ENCODE results near the gene MSI2.
A peak's percentile ranks its signal among the peaks of the same experiment; 100 is the strongest.

MSI2 gene

GRCh38 chr17:57384219-57384618, 127.9 kb downstream of the MSI2 start:
- peaks cover 3% of the 10 kb centered on the region for H3K79me2 ChIP-seq (ENCODE audit: control insufficient read depth, insufficient read depth, low read length, poor library complexity)

GRCh38 chr17:57385975-57386374, 129.7 kb downstream of the MSI2 start:
- no peaks in the 10 kb centered on the region for H3K79me2 ChIP-seq (ENCODE audit: control insufficient read depth, insufficient read depth, low read length, poor library complexity)
- DNase-seq: no peak
- no peak overlapping the region for H4K8ac ChIP-seq (ENCODE audit: low read depth, low read length)
- H4K12ac ChIP-seq (ENCODE audit: low read depth, low read length): no peak overlapping the region
- H3K14ac ChIP-seq (ENCODE audit: low read length): no peak overlapping the region
- WGBS (ENCODE audit: extremely low coverage, insufficient coverage, insufficient read length): no CpG with 5 or more reads among the region's 4 CpGs
- no peak overlapping the region for H2BK120ac ChIP-seq (ENCODE audit: insufficient read depth, low read length, poor library complexity)
- no peak overlapping the region for H4K91ac ChIP-seq (ENCODE audit: low read depth, low read length)
- no peak overlapping the region for H3K18ac ChIP-seq (ENCODE audit: low read length)
- no peak overlapping the region for H2AFZ ChIP-seq (ENCODE audit: insufficient read depth, low read length, poor library complexity)
- H3K36me3 ChIP-seq (ENCODE audit: control insufficient read depth in 1 of 2, insufficient read depth in 2 of 2, low read length in 2 of 2): peaks cover 0 to 2% of the 10 kb centered on the region in 2 experiments
- H3K4me2 ChIP-seq (ENCODE audit: low read length): no peak overlapping the region
- no peaks in the 10 kb centered on the region for H3K27me3 ChIP-seq (ENCODE audit: insufficient read depth, low read length)
- H2BK12ac ChIP-seq (ENCODE audit: low read length): no peak overlapping the region
- no peak overlapping the region for H3K4me3 ChIP-seq (ENCODE audit: low read depth, low read length)
- H2AK5ac ChIP-seq (ENCODE audit: low read length): no peak overlapping the region
- H3K9me3 ChIP-seq (ENCODE audit: insufficient read depth, low read depth, low read length): peaks cover 2% of the 10 kb centered on the region
- no peak overlapping the region for H3K23ac ChIP-seq (ENCODE audit: low read length)
- peaks cover 6 to 12% of the 10 kb centered on the region in 2 experiments for H3K4me1 ChIP-seq (ENCODE audit: control insufficient read depth in 1 of 2, insufficient read depth in 2 of 2, low read length in 2 of 2)
- H3K9ac ChIP-seq (ENCODE audit: low read length): no peak overlapping the region
- no peak overlapping the region for H2BK5ac ChIP-seq (ENCODE audit: low read depth, low read length, poor library complexity)
- H3K27ac ChIP-seq (ENCODE audit: low read depth, low read length): no peak overlapping the region
- H3K79me1 ChIP-seq (ENCODE audit: low read length): no peaks in the 10 kb centered on the region
- H3K4ac ChIP-seq (ENCODE audit: low read depth, low read length): no peak overlapping the region

More at GRCh38 chr17:57384219-57384618, 127.9 kb downstream of the MSI2 start:
- no peak overlapping the region for H3K4me2 ChIP-seq (ENCODE audit: low read length)
- no peak overlapping the region for H4K8ac ChIP-seq (ENCODE audit: low read depth, low read length)
- no peak overlapping the region for H2AK5ac ChIP-seq (ENCODE audit: low read length)
- H3K4me1 ChIP-seq (ENCODE audit: control insufficient read depth in 1 of 2, insufficient read depth in 2 of 2, low read length in 2 of 2): peaks cover 7 to 12% of the 10 kb centered on the region in 2 experiments
- H3K36me3 ChIP-seq (ENCODE audit: control insufficient read depth in 1 of 2, insufficient read depth in 2 of 2, low read length in 2 of 2): peaks cover 0 to 2% of the 10 kb centered on the region in 2 experiments
- H3K27me3 ChIP-seq (ENCODE audit: insufficient read depth, low read length): no peaks in the 10 kb centered on the region
- H2BK5ac ChIP-seq (ENCODE audit: low read depth, low read length, poor library complexity): no peak overlapping the region
- no peak overlapping the region for H3K4ac ChIP-seq (ENCODE audit: low read depth, low read length)
- no peak overlapping the region for H2BK120ac ChIP-seq (ENCODE audit: insufficient read depth, low read length, poor library complexity)
- no peak overlapping the region for H3K4me3 ChIP-seq (ENCODE audit: low read depth, low read length)
- no peak overlapping the region for H4K12ac ChIP-seq (ENCODE audit: low read depth, low read length)
- H3K79me1 ChIP-seq (ENCODE audit: low read length): peaks cover 9% of the 10 kb centered on the region
- H3K14ac ChIP-seq (ENCODE audit: low read length): no peak overlapping the region
- no peak for DNase-seq
- H3K9me3 ChIP-seq (ENCODE audit: insufficient read depth, low read depth, low read length): peaks cover 2% of the 10 kb centered on the region
- no peak overlapping the region for H3K27ac ChIP-seq (ENCODE audit: low read depth, low read length)
- no peak overlapping the region for H3K23ac ChIP-seq (ENCODE audit: low read length)
- H3K18ac ChIP-seq (ENCODE audit: low read length): no peak overlapping the region
- H3K9ac ChIP-seq (ENCODE audit: low read length): no peak overlapping the region
- no peak overlapping the region for H2AFZ ChIP-seq (ENCODE audit: insufficient read depth, low read length, poor library complexity)
- no peak overlapping the region for H4K91ac ChIP-seq (ENCODE audit: low read depth, low read length)
- no CpG with 5 or more reads among the region's 1 CpG for WGBS (ENCODE audit: extremely low coverage, insufficient coverage, insufficient read length)
- no peak overlapping the region for H2BK12ac ChIP-seq (ENCODE audit: low read length)

GRCh38 chr17:57387575-57387974, 131.3 kb downstream of the MSI2 start:
- DNase-seq: no peak
- Histone ChIP-seq H3K14ac (ENCODE audit: low read length) (no peak overlapping the region), H3K27ac (ENCODE audit: low read depth, low read length) (no peak overlapping the region), H3K27me3 (ENCODE audit: insufficient read depth, low read length) (no peaks in the 10 kb centered on the region), H3K4me2 (ENCODE audit: low read length) (no peak overlapping the region), H3K9me3 (ENCODE audit: insufficient read depth, low read depth, low read length) (peaks cover 2% of the 10 kb centered on the region), H2BK120ac (ENCODE audit: insufficient read depth, low read length, poor library complexity) (no peak overlapping the region), H3K79me2 (ENCODE audit: control insufficient read depth, insufficient read depth, low read length, poor library complexity) (no peaks in the 10 kb centered on the region), H4K8ac (ENCODE audit: low read depth, low read length) (no peak overlapping the region), H3K4ac (ENCODE audit: low read depth, low read length) (no peak overlapping the region), H3K36me3 (ENCODE audit: control insufficient read depth in 1 of 2, insufficient read depth in 2 of 2, low read length in 2 of 2) (peaks cover 0 to 2% of the 10 kb centered on the region in 2 experiments), H2BK12ac (ENCODE audit: low read length) (no peak overlapping the region), H2AFZ (ENCODE audit: insufficient read depth, low read length, poor library complexity) (no peak overlapping the region), H3K18ac (ENCODE audit: low read length) (no peak overlapping the region), H3K4me3 (ENCODE audit: low read depth, low read length) (no peak overlapping the region), H3K4me1 (ENCODE audit: control insufficient read depth in 1 of 2, insufficient read depth in 2 of 2, low read length in 2 of 2) (peaks cover 6 to 17% of the 10 kb centered on the region in 2 experiments), H4K12ac (ENCODE audit: low read depth, low read length) (no peak overlapping the region), H3K9ac (ENCODE audit: low read length) (no peak overlapping the region), H2AK5ac (ENCODE audit: low read length) (no peak overlapping the region), H4K91ac (ENCODE audit: low read depth, low read length) (no peak overlapping the region), H3K23ac (ENCODE audit: low read length) (no peak overlapping the region), H3K79me1 (ENCODE audit: low read length) (no peaks in the 10 kb centered on the region), H2BK5ac (ENCODE audit: low read depth, low read length, poor library complexity) (no peak overlapping the region)
- no CpG with 5 or more reads among the region's 1 CpG for WGBS (ENCODE audit: extremely low coverage, insufficient coverage, insufficient read length)

GRCh38 chr17:57388131-57388725, 131.9 kb downstream of the MSI2 start:
- no CpG with 5 or more reads among the region's 5 CpGs for WGBS (ENCODE audit: extremely low coverage, insufficient coverage, insufficient read length)
- peak; percentile 82 to 86 for DNase-seq

More at GRCh38 chr17:57388131-57388725, 131.9 kb downstream of the MSI2 start:
- H3K27ac ChIP-seq (ENCODE audit: low read depth, low read length): no peak overlapping the region
- H3K14ac ChIP-seq (ENCODE audit: low read length): no peak overlapping the region
- no peak overlapping the region for H3K4me2 ChIP-seq (ENCODE audit: low read length)
- H2BK12ac ChIP-seq (ENCODE audit: low read length): no peak overlapping the region
- no peaks in the 10 kb centered on the region for H3K79me2 ChIP-seq (ENCODE audit: control insufficient read depth, insufficient read depth, low read length, poor library complexity)
- H2BK120ac ChIP-seq (ENCODE audit: insufficient read depth, low read length, poor library complexity): no peak overlapping the region
- H3K4me3 ChIP-seq (ENCODE audit: low read depth, low read length): no peak overlapping the region
- no peak overlapping the region for H2AFZ ChIP-seq (ENCODE audit: insufficient read depth, low read length, poor library complexity)
- no peaks in the 10 kb centered on the region for H3K27me3 ChIP-seq (ENCODE audit: insufficient read depth, low read length)
- H3K36me3 ChIP-seq (ENCODE audit: control insufficient read depth in 1 of 2, insufficient read depth in 2 of 2, low read length in 2 of 2): peaks cover 0 to 3% of the 10 kb centered on the region in 2 experiments
- no peak overlapping the region for H4K8ac ChIP-seq (ENCODE audit: low read depth, low read length)
- peaks cover 6 to 14% of the 10 kb centered on the region in 2 experiments for H3K4me1 ChIP-seq (ENCODE audit: control insufficient read depth in 1 of 2, insufficient read depth in 2 of 2, low read length in 2 of 2)
- H3K9me3 ChIP-seq (ENCODE audit: insufficient read depth, low read depth, low read length): peaks cover 2% of the 10 kb centered on the region
- no peak overlapping the region for H3K9ac ChIP-seq (ENCODE audit: low read length)
- H2AK5ac ChIP-seq (ENCODE audit: low read length): no peak overlapping the region
- no peaks in the 10 kb centered on the region for H3K79me1 ChIP-seq (ENCODE audit: low read length)
- H3K23ac ChIP-seq (ENCODE audit: low read length): no peak overlapping the region
- no peak overlapping the region for H4K91ac ChIP-seq (ENCODE audit: low read depth, low read length)
- H2BK5ac ChIP-seq (ENCODE audit: low read depth, low read length, poor library complexity): no peak overlapping the region
- H4K12ac ChIP-seq (ENCODE audit: low read depth, low read length): no peak overlapping the region
- H3K4ac ChIP-seq (ENCODE audit: low read depth, low read length): no peak overlapping the region
- no peak overlapping the region for H3K18ac ChIP-seq (ENCODE audit: low read length)
